Measurements from ENCODE around the gene AGRN. TPM values are rescaled to one million over a fixed set of nuclear protein-coding genes. Genes with fewer than 3 reads are reported as not detected.

The AGRN gene
- total RNA-seq, 1 experiment from 2014 or later, result 134 TPM

- TF ChIP-seq ZBTB33 (IDR thresholded peaks at IDR 0.05; ENCODE audit: extremely low read depth, insufficient replicate concordance, low read length) (no peak), EGR1 (IDR thresholded peaks at IDR 0.05; ENCODE audit: low read depth) (no peak), RAD21 (IDR thresholded peaks at IDR 0.05; ENCODE audit: low read depth) (no peak), SIN3A (IDR thresholded peaks at IDR 0.05; ENCODE audit: low read depth) (no peak), ZNF274 (IDR thresholded peaks at IDR 0.05; ENCODE audit: low read depth, low read length) (no peak), FOSL1 (IDR thresholded peaks at IDR 0.05; ENCODE audit: low read depth) (no peak), ZFX (IDR thresholded peaks at IDR 0.05) (no peak), ELF1 (IDR thresholded peaks at IDR 0.05; ENCODE audit: borderline replicate concordance, low read depth) (no peak)
These were observed 22.9 kb downstream of the AGRN start (continued) for GRCh38 chr1:1042835-1043234.

GRCh38 chr1:1043411-1043810 lies 23.5 kb downstream of the AGRN start:
- ChIA-PET RAD21 (ENCODE audit: low non-redundant PET in 1 of 2, low total read pairs in 2 of 2, uncharacterized antibody in 2 of 2, unreplicated experiment in 2 of 2) (no interaction called here), CTCF (no interaction called here), POLR2A (no interaction called here)
- no peaks in the 10 kb centered on the region for H4K20me1 ChIP-seq (ENCODE audit: insufficient read depth)
- no peaks in the 10 kb centered on the region for H3K9me3 ChIP-seq (ENCODE audit: control insufficient read depth in 1 of 2, insufficient read depth in 1 of 2, low read depth in 1 of 2, low read length in 2 of 2)
- no peak overlapping the region for H3K9ac ChIP-seq (ENCODE audit: low read length)
- no peak overlapping the region for H3K27ac ChIP-seq (ENCODE audit: low read depth, low read length)
- H3K4me2 ChIP-seq (ENCODE audit: low read length), result no peak overlapping the region
- H2AFZ ChIP-seq (ENCODE audit: low read depth, low read length, poor library complexity, severe bottlenecking), result no peak overlapping the region
- TF ChIP-seq ATF3 (IDR thresholded peaks at IDR 0.05) (no peak), EZH2 (IDR thresholded peaks at IDR 0.05) (no peak), SIN3A (IDR thresholded peaks at IDR 0.05; ENCODE audit: low read depth) (no peak), EZH2phosphoT487 (IDR thresholded peaks at IDR 0.05; ENCODE audit: borderline replicate concordance) (no peak), CTCF (IDR thresholded peaks at IDR 0.05 in 2 of 3, conservative IDR thresholded peaks at IDR 0.05 in 1 of 3; ENCODE audit: borderline replicate concordance in 1 of 3, insufficient read depth in 1 of 3, low read depth in 2 of 3, low read length in 2 of 3) (no peak), YY1 (IDR thresholded peaks at IDR 0.05; ENCODE audit: extremely low read depth, insufficient replicate concordance, low read depth, low read length) (no peak), CBX3 (IDR thresholded peaks at IDR 0.05; ENCODE audit: low read depth) (no peak), SP1 (IDR thresholded peaks at IDR 0.05; ENCODE audit: low read depth) (no peak), ZFX (IDR thresholded peaks at IDR 0.05) (no peak), ELF1 (IDR thresholded peaks at IDR 0.05; ENCODE audit: borderline replicate concordance, low read depth) (no peak), JUND (IDR thresholded peaks at IDR 0.05) (no peak), SRF (IDR thresholded peaks at IDR 0.05; ENCODE audit: low read depth) (no peak), REST (IDR thresholded peaks at IDR 0.05; ENCODE audit: low read depth) (no peak), ZNF274 (IDR thresholded peaks at IDR 0.05; ENCODE audit: low read depth, low read length) (no peak), CEBPB (IDR thresholded peaks at IDR 0.05; ENCODE audit: low read depth) (no peak)
- no peaks in the 10 kb centered on the region for H3K9me2 ChIP-seq (ENCODE audit: insufficient read depth)
- H3K36me3 ChIP-seq (ENCODE audit: control insufficient read depth in 1 of 2, insufficient read depth in 2 of 2, low read length in 2 of 2), result peaks cover 19 to 37% of the 10 kb centered on the region in 2 experiments; a peak in 3 of 4 replicates
- H3K27me3 ChIP-seq (ENCODE audit: insufficient read depth, low read length), result no peaks in the 10 kb centered on the region
- H3K4me3 ChIP-seq (replicated peaks in 1 of 2; ENCODE audit: low read depth in 1 of 2, low read length in 2 of 2), result no peak overlapping the region
- peaks cover 26% of the 10 kb centered on the region; the same call in 1 of the 2 replicates for H3K79me2 ChIP-seq (ENCODE audit: insufficient read depth, low read length)
- ATAC-seq (no peak), DNase-seq (ENCODE audit: low read depth, low spot score) (no peak)
- no TSS peak for BruUV-seq (replicated peaks)
- peaks cover 7 to 18% of the 10 kb centered on the region in 2 experiments; a peak in 3 of 4 replicates for H3K4me1 ChIP-seq (ENCODE audit: control insufficient read depth in 1 of 2, insufficient read depth in 2 of 2, low read length in 2 of 2)
- intact Hi-C loops (cut with micrococcal nuclease), result no loop called here

All from HCT116 (cell line).